Myocyte (in vitro differentiated cells): Measurements from ENCODE around the gene FKBP10. TPM values are rescaled to one million over a fixed set of nuclear protein-coding genes. Genes with fewer than 3 reads are reported as not detected.
"Not testable (repeated sequence)": the region's sequence is repeated elsewhere in the genome, so short reads cannot be mapped to it uniquely, and the experiment has no call there.

ENCODE experiments used
- DNase-seq: peaks from one replicate; pipeline ENCODE4 v3.0.0-alpha.2; 2012; ENCODE audit warnings: low read depth
- total RNA-seq: library from RNA; depleted of rRNA; stranded (reverse); fragments of >200 nt; gene quantifications from 2 replicates; pipeline ENCODE4 v1.2.3, GENCODE V29; 2014

The FKBP10 gene
- total RNA-seq, 1 donor from 2014 or later, result 174 TPM

DNA sequence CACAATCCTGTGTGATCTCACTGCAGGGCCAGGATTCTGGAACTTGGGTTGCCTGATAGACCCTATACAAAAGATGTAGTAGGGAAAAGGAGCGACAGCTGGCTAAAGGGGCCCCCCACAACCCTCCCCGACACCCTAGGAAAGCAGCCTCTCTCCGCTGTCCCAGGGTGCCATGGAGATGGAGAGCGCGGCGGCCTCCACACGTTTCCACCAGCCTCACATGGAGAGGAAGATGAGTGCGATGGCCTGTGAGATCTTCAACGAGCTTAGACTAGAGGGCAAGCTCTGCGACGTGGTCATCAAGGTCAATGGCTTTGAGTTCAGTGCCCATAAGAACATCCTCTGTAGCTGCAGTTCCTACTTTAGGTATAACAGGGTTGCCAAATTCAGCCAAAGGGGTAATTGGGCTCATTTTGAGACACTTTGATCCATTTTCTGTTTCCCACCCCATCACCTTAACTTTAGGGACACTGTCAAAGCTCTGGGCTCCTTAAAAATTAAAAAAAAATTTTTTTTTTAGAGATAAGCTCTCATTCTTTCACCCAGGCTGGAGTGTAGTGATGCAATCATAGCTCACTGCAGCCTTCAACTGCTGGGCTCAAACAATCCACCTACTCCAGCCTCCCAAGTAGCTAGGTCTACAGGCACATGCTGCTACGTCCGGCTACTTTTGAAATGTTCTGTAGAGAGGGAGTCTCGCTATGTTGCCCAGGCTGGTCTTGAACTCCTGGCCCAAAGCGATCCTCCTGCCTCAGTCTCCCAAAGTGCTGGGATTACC is 25.1 kb downstream of the FKBP10 start, which contains the start of gene KLHL10:
Gene KLHL10 (plus strand): TSS at position 65 of the 778 bp plus-strand sequence. CDS start 108 bp downstream, at position 173.
- no peak for DNase-seq

DNA sequence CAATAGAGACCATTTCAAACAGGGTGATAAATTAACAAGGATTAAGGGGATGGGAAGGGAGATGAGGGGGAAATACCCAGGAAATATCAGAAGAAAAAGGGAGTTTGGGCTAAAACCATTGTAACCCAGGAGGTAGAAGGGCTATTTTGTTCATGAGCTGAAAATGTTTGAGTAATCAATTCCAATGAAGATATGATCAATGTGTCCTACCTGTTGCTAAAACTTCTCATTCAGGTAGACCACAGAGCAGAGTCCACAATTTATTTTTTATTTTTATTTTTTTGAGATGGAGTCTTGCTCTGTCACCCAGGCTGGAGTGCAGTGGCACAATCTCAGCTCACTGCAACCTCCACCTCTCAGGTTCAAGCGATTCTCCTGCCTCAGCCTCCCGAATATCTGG is 26.6 kb downstream of the FKBP10 start:
- not testable (repeated sequence) for DNase-seq

DNA sequence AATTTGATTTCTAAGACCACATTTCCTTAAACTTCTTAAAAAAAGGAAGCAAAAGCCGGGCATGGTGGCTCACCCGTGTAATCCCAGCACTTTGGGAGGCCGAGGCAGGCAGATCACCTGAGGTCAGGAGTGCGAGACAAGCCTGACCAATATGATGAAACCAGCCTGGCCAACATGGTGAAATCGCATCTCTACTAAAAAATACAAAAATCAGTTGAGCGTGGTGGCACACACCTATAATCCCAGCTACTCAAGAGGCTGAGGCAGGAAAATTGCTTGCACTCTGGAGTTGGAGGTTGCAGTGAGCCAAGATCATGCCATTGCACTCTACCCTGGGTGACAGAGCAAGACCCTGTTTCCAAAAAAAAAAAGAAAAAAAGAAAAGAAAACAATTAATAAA is 28.0 kb downstream of the FKBP10 start:
- not testable (repeated sequence) for DNase-seq

DNA sequence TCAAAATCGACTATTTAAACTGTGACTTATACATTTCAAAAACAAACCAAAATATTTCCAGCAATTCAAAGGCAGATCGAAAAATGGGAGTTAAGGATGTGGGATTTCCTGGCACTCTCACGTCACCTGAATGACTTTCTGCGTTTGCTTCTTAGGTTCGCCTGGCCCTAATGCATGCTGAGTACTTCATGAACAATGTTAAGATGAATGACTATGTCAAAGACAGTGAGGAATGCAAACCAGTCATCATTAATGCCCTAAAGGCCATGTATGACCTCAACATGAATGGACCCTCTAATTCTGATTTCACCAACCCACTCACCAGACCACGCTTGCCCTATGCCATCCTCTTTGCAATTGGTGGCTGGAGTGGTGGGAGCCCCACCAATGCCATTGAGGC is 32.2 kb downstream of the FKBP10 start:
- DNase-seq, result no peak

DNA sequence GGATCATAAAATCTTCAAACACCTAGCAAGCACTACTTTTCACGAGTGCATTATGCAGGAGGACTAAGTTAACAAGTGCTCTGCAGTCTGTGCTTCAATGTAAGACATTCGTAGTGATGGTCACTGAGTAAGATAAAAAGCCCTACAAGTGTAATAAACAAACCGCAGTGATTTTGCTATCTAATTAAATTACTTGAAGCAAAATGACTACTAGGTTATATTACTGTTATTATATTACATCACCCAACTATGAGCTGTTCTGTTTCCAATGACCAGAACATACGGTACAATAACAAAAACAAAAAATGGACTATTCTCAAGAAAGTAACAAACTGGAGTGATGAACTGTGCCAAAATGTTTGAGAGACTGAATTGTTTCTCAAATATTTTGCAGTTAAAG is 36.0 kb downstream of the FKBP10 start:
- no peak for DNase-seq

DNA sequence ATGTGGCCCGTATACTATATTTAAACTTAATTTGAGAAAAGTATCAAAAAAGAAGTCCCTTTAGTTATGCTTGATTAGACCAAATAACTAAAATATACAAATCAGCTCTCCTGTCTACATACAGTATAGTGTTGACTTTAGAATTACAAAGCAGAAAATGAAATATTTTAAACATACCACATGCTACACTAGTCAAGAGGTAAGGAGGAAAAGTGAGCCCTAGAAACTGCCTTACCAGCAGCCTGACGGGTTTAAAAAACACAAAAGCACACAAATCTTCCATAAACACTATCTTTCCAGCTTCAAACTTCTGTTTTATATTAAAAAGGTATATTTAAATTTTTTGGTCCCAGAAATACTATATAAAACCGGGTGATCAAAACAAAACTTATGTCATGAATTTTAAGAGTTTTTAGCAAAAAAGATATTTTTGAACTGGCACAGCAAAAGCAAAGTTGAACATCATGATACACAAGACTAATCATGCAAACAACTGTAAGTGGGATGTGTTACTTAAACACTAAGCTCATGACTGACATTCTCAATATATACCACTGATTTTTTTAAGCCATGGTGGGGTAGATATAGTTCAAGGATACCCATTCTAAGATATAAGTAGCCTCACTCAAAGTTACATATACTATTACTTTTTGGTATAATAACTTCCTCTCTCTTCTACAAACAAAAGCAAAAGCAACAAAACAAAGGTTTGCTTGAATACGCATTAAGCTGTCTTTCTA is 36.6 kb downstream of the FKBP10 start:
- no peak for DNase-seq

DNA sequence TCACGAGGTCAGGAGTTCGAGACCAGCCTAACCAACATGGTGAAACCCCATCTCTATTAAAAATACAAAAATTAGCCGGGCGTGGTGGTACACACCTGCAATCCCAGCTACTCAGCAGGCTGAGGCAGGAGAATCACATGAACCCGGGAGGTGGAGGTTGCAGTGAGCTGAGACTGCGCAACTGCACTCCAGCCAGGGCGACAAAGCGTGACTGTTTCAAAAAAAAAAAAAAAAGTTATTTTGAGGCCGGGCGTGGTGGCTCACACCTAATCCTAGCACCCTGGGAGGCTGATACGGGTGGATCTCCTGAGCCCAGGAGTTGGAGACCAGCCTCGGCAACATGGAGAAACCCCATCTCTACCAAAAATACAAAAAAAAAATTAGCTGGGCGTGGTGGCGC is 38.6 kb downstream of the FKBP10 start:
- not testable (repeated sequence) for DNase-seq

DNA sequence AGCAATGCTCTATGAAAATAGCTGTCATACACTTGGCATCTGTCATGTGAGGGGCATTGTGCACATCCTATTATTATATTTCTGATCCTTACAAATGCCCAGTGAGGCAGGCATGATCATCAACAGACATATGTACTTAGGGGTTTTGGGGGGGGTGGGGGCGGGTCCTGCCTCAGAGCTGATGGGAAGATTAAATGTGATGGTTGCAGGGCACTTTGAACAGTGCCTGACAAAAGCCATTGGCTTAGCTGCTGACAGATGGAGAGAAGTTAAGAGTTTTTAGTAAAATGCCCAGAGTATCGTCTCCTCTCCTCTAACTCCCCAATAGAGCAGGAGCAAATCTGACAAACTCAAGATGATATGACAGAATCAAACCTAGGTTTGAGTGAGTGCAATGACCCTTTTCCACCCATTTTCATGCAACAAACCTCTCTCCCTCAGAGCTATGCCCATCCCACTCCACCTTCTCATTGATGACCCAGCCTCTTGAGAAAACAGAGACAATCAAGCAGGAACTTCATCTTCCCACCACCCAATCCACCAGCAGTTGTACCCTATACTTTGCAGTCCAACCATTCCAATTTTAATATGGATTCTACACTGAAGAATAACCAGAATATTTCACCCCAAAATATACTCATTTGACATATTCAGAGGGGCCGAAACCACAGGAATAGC is 47.6 kb downstream of the FKBP10 start:
- DNase-seq, result no peak

DNA sequence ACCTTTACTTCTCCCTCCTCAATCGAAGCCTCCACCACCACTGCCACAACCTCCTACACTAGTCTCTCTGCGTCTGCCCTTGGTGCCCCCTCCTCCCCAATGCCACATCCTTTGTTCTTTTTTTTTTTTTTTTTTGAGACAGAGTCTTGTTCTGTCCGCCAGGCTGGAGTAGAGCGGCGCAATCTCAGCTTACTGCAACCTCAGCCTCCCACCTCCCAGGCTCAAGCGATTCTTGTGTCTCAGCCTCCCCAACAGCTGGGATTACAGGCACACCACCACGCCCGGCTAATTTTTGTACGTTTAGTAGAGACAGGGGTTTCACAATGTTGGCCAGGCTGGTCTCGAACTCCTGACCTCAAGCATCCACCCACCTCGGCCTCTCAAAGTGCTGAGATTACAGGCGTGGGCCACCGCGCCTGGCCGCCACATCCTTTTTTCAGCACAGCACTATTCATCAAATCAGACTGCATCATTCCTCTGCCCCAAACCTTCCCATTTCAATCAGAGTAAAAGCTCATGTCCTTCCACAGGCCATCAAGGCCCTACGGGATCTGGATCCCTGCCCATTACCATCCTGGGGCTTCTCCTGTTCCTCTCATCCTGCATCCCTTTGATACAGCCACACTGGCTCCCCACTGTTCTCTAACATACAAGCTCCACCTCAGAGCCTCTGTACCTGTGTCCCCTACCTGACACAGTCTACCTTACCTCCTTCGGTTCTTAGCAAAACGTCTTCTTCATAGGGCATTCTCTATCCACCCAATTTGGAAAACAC is 50.5 kb downstream of the FKBP10 start:
- no peak for DNase-seq

DNA sequence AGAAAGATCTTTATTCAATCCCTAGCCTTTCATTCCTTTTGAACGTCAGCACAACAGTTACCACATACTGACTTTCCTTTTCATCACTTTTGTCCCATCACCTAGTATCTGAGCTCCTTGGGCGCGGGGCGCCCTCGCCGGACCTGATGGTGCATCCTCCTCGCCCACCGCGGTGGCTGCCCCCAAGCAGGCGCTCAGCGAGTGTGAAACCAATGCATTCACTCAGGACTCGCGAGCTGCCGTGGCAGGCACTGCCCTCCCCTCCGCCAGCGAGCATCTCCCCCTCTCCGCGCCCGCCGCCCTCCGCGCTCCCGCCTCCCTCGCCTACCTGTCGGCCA is 51.7 kb downstream of the FKBP10 start:
- DNase-seq, result no peak

DNA sequence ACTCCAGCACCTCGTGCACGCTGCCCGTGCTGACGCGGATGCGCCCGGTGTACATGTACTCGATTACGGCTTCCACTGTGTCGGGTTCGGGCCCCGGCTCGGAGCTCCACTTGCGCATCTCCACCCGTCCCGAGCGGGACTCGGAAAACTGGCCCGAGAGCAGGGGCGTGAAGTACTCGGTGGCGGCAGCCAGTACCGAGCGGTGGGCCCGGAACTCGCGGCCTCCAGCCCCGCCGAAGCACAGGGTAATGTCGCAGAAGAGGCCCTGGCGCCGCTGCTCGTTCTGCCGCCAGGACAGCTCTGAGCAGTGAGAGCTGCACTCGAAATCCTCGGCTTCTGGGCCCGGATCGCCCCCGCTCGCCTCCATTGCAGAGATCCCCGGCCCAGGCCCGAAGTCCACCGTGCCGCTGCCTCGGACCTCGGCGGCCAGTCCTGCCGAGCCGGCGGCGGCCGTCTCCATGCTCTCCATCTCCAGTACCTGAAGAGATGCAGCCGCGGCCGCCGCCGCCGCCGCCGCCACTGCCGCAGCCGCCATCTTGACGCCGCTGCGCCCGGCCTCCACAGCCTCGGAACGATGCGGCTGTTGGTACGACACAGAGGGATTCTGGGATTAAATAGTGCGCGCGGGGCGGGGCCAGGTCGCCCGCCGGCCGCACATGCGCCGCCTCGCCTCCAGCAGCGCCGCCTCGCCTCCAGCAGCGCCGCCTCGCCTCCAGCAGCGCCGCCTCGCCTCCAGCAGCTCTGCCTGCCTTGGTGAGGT is 52.2 kb downstream of the FKBP10 start, which contains the start of gene KLHL11:
Gene KLHL11 (minus strand): TSS at position 588 of the 760 bp plus-strand sequence. CDS start 53 bp downstream, at position 535.
- DNase-seq, result peak; percentile 92

DNA sequence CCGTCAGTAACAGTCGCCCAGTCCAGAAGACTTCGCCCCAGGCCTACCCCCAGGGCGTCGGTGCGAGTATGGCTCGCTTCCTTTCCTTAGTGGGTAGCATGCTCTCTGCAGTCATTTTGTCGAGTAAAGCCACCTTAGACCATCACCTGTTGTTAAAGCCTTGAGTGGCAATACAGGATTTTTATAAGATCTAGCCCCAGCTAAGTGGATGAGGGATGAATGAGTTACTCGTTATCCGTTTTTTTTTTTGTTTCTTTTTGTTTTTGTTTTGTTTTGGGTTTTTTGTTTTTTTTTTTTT is 52.7 kb downstream of the FKBP10 start:
- no peak for DNase-seq

DNA sequence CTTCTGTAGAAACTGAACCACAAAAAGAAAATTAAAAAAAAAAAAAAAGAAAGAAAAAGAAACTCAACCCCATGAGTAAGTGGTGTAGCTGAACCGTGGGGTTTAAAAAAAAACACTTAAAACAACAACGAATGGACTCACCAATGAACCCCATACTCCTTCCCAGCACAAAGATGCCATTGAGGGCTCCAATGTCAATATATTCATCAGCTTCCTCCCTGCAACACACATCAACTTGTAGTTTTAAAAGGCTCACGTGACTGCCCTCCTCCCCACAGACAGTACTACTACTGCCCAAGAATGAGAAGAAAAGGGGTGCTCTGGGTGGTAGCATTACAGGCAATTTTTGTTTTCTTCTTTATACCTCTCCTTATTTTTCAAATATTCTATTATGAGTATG is 55.8 kb downstream of the FKBP10 start:
- DNase-seq, result no peak

DNA sequence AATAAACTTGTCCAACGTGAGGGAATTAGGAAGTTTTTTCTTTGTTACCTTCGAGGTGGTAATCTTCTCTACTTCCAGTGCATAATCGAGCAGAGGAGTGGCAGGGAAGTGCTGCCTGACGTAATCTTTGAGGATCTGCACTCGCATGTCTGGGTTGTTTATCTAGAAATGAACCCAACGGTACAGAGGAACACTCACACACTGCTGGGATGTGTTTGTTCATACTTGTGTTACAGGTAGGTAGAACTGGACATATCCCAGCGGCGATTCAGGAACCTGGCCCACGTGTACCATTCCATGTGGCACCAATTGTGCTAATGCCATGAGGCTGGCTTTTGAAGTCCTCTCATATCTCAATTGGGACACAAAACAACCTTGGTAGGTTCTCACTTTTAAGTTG is 56.6 kb downstream of the FKBP10 start:
- no peak for DNase-seq

DNA sequence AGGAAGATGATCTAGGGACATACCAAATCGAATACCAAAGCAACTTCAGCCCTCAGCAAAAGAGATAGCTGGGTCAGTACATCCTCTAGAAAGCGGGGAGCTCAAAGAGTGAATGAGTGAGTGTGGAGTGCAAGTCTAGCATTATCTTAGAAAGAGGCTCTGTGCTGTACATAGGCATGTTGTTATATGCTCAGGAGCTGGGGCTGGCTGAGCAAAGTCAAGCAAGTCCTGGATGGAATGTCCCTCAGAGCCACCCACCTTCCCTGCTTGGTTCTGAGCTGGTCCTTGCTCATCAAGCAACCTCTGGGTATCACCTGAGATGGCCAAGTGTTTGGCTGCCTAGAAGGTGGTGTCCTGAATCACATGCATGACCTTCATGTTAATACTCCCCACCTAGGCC is 57.3 kb downstream of the FKBP10 start:
- no peak for DNase-seq

DNA sequence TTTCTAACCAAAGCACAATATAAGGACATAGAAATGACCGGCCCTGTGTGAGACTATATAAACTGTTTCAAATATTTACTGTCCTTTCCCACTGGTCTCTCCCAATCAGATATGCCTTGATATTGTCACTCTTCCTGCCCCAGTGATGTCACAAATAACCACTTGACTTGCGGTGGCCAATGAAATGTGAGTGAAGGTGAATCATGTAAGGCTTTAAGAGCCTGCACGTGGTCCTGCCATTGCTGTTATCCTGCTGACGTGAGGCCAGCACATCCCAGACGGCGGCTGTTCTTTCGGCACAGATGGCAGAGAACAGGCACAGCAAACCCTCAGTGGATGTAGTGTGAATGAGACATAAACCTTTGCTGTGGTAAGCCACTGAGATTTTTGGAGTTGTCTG is 57.8 kb downstream of the FKBP10 start:
- peak; percentile 43 for DNase-seq

DNA sequence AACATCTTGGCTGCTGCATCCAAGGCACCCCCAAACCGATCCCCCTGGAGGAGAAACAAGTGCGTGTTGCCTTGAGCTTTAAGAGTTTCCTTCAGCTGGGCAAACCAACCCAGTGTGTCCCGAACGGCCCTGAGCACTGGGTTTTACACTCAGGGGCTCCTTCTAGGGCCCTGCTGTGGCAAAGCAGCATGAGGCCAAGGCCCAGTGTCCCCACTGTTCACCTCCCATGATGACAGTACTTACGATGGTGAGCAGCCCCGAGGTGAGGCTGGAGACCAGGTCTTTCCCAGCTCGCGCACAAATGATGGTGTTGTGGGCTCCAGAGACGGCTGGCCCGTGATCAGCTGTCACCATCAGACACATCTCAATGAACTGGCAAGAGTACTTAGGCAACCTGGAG is 59.0 kb downstream of the FKBP10 start:
- no peak for DNase-seq
